Stimulated activated naive CD8-positive, alpha-beta T cell treated with anti-CD3 and anti-CD28 coated beads, Interleukin-15, amount 100 ng/mL, for 72 hours (primary cell): Measurements from ENCODE around the gene KRTAP1-1.

ENCODE experiments used
- ATAC-seq: fragments of 150-1000 bp; cut with Tn5 transposase; 2 replicates; pipeline ENCODE4 v1.10.0; 2021; ENCODE audit warnings: mild to moderate bottlenecking, moderate library complexity
- DNase-seq, 2 donors: peaks; one replicate each; pipeline ENCODE4 v3.0.0; 2021 to 2022
- H3K27ac Mint-ChIP-seq, 2 donors: one replicate each; pipeline ENCODE4 v1.8.0; 2022; ENCODE audit warnings: mild to moderate bottlenecking in 2 of 2, mixed read lengths in 2 of 2, moderate library complexity in 2 of 2
- H3K27me3 Mint-ChIP-seq: one replicate; pipeline ENCODE4 v1.8.0; 2022; ENCODE audit warnings: mixed read lengths
- H3K4me1 Mint-ChIP-seq: one replicate; pipeline ENCODE4 v1.8.0; 2022; ENCODE audit warnings: mild to moderate bottlenecking, mixed read lengths
- H3K4me3 Mint-ChIP-seq, 2 donors: one replicate each; pipeline ENCODE4 v1.8.0; 2022; ENCODE audit warnings: mild to moderate bottlenecking in 2 of 2, mixed read lengths in 2 of 2, moderate library complexity in 1 of 2
- H3K9me3 Mint-ChIP-seq, 2 donors: one replicate each; pipeline ENCODE4 v1.8.0; 2022; ENCODE audit warnings: mixed read lengths in 2 of 2

Gene KRTAP1-1

DNA sequence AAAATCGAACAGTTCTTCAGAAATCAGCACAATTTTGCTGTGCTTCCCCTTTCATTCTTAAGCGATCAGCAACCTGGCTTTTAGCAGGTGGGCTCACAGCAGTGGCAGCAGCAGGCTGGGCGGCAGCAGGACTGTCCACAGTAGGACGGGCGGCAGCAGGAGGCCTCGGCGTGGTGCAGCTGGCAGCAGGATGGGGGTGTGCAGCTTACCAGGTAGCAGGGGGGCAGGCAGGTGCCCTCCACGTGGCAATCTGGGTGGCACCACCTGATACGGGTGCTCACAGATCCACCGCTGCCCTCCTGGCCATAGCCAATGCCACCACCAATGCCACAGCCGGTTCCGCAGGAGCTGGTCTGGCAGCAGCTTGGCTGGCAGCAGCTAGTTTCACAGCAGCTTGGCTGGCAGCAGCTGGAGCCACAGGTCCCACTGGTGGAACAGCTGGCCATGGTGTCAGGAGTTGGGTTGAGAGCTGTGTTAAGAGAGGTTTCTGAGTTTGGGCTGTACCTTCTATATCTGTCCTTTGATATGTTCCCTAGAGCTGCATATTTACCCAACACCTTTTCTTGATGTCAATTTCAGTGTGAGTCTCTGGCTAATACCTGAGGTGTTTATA, 11.5 kb downstream of the KRTAP1-1 start, which contains the start of gene KRTAP1-4:
Gene KRTAP1-4, minus strand, starts transcription at position 563 of the 613 bp plus-strand sequence. Its CDS starts 117 bp downstream, at position 446.
- peaks cover 5% of the 10 kb centered on the region for H3K4me1 Mint-ChIP-seq
- ATAC-seq (no peak), DNase-seq (no peak)
- no peaks in the 10 kb centered on the region for H3K9me3 Mint-ChIP-seq
- no peak within 1 kb of the TSS for H3K27ac Mint-ChIP-seq
- no peaks in the 10 kb centered on the region for H3K27me3 Mint-ChIP-seq
- no peak within 1 kb of the TSS for H3K4me3 Mint-ChIP-seq

DNA sequence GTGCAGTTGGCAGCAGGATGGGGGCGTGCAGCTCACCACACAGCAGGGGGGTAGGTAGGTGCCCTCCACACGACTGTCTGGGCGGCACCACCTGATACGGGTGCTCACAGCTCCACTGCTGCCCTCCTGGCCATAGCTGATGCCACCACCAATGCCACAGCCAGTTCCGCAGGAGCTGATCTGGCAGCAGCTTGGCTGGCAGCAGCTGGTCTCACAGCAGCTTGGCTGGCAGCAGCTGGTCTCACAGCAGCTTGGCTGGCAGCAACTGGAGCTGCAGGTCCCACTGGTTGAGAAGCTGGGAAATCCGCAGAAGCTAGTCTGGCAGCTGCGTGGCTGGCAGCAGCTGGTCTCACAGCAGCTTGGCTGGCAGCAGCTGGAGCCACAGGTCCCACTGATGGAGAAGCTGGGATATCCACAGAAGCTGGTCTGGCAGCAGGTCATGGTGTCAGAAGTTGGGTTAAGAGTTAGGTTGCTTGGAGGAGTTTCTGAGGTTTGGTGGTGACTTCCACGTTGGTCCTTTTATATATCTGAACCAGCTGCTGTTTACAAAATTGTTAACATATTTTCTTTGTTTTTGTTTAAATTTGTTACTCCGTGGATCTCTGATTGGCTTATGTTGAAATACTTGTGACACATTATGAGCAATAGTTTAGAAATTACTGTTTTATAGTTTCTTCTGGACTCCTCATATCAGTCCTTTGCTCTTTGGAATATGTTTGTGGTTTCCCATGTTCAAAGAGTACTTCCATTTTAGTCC, 14.4 kb downstream of the KRTAP1-1 start, which contains the start of gene KRTAP1-5:
Gene KRTAP1-5, minus strand, starts transcription at position 494 of the 757 bp plus-strand sequence. Its CDS starts 53 bp downstream, at position 441.
- H3K4me3 Mint-ChIP-seq: no peak within 1 kb of the TSS
- peaks cover 7% of the 10 kb centered on the region for H3K4me1 Mint-ChIP-seq
- no peaks in the 10 kb centered on the region for H3K9me3 Mint-ChIP-seq
- DNase-seq: no peak
- H3K27ac Mint-ChIP-seq: no peak within 1 kb of the TSS
- no peak for ATAC-seq
- no peaks in the 10 kb centered on the region for H3K27me3 Mint-ChIP-seq

DNA sequence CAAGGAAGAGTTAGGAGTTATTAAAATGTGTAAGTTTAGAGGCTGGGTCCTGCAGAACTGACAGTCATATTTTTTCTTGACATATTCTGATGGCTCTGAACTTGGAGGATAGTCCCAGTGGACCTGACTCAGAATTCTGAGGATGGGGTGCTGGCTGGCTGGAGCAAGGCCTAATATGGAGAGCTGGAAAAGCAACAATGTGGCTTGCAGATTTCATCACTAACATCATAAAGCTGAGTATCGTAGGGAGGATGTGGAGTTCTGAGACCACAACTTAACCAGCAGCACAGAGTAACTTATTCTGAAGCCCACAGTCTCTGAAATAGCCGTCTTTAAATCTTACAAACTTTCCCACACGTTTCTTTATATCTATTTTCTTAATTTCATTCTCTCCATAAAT, 16.6 kb downstream of the KRTAP1-1 start:
- DNase-seq (no peak), ATAC-seq (no peak)
- peaks cover 7% of the 10 kb centered on the region for H3K4me1 Mint-ChIP-seq
- no peaks in the 10 kb centered on the region for H3K9me3 Mint-ChIP-seq
- no peak overlapping the region for H3K4me3 Mint-ChIP-seq
- H3K27ac Mint-ChIP-seq: no peak overlapping the region
- H3K27me3 Mint-ChIP-seq: no peaks in the 10 kb centered on the region

DNA sequence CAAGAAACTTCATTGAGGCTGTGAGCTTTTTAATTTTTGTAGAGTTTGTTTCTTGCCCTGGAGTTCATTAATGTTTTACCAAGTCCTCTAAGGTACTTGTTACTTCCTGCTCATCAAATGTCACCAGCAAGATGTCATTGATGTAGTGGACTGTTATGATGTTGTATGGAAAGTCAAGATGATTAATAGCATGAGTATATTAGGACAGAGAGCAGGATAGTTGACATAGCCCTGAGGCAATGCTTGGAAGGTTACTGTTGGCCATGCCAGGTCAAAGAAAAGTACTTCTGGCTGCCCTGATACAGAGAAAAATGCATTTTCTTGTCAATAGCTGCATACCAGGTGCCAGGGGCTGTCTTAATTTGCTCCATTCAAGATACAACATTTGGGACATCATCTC, 20.9 kb downstream of the KRTAP1-1 start:
- no peak for ATAC-seq
- no peaks in the 10 kb centered on the region for H3K9me3 Mint-ChIP-seq

DNA sequence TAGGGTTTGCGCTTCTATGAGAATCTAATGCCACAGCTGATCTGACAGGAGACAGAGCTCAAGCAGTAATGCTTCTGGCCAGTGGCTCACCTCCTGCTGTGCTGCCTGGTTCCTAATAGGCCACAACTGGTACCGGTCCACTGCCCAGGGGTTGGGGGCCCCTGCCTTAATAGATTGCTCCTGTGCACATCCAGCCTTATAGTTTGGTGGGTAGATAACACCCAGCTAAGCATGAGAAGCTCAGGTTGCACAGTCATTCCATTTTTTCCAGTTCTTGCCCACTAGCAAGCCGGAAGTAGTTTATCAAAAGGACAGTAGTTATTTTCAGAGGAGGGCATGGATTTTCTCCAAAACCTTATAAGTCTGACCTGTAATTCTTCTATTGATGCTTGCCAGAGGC, 21.8 kb downstream of the KRTAP1-1 start:
- no peak for DNase-seq
- H3K4me3 Mint-ChIP-seq: no peak overlapping the region
- ATAC-seq: no peak
- H3K4me1 Mint-ChIP-seq: no peaks in the 10 kb centered on the region
- H3K27ac Mint-ChIP-seq: no peak overlapping the region
- H3K27me3 Mint-ChIP-seq: no peaks in the 10 kb centered on the region
- H3K9me3 Mint-ChIP-seq: no peaks in the 10 kb centered on the region

More for the DNA sequence above, 20.9 kb downstream of the KRTAP1-1 start:
- no peak for DNase-seq
- peaks cover 7% of the 10 kb centered on the region for H3K4me1 Mint-ChIP-seq
- no peaks in the 10 kb centered on the region for H3K27me3 Mint-ChIP-seq
- no peak overlapping the region for H3K27ac Mint-ChIP-seq
- H3K4me3 Mint-ChIP-seq: no peak overlapping the region

DNA sequence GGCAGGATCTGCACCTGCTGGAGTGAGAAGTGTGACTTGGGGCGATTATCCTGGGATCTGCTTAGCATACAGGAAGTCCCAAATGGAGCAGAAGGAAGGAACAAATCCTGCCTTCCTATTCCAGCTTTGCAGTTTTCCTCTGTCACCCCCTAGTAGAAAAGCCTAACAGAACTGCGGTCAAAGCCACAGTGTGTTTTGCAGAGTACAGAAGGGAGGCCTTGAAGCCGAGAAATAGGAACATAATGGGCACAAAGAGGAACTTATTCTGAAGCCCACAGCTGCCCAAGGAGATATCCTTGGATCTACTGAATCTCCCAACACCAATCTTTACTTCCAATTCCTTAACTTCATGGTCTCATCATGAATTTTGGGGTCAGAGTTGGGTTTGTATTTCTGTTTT, 22.7 kb downstream of the KRTAP1-1 start:
- H3K4me1 Mint-ChIP-seq: no peaks in the 10 kb centered on the region
- H3K4me3 Mint-ChIP-seq: no peak overlapping the region
- no peaks in the 10 kb centered on the region for H3K9me3 Mint-ChIP-seq
- H3K27me3 Mint-ChIP-seq: no peaks in the 10 kb centered on the region
- ATAC-seq: no peak
- no peak for DNase-seq
- H3K27ac Mint-ChIP-seq: no peak overlapping the region

DNA sequence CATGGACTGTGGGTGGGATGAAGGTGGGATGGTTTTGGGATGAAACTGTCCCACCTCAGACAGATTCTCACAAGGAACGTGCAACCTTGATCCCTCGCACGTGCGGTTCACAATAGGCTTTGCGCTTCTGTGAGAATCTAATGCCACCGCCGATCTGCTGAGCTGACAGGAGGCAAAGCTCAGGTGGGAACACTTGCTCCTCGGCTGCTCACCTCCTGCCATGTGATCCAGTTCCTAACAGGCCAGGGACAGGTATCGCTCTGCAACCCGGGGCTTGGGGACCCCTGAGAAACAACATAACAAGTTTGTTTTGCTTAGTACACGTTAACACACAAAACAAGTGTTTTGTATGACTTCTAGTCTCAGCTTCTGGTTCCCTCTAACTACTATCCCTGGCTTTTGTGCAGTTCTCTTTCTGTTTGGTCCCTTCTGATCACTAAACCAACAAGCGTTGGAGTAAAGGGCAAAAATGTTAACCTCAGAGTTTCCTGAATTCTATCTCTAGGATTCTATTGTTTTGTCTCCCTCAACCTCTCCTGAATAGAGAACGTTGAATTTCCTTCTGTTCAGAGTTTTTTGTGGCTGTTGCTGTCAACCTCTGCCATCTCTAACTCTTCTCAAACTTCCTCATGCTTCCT, 24.6 kb downstream of the KRTAP1-1 start:
- no peak for ATAC-seq
- H3K27ac Mint-ChIP-seq: no peak overlapping the region
- H3K9me3 Mint-ChIP-seq: no peaks in the 10 kb centered on the region

DNA sequence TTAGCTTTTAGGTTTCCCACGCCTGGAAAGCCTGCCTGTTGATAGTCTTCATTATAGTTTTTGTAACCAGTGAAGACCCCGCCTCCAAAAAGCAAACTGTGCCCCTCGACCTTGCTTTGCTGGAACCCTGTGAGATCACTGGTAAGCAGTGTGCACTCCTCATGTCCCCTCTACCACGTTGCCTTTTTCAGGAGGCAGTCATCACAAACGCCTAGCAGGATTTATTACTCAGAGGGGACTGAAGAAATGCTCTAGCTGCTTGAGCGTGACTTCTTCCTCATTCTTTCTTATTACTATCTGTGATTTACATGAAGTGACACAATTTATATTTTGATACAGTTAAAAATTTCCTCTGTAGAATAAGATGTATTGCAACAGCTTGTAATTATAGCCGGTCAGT, 25.8 kb downstream of the KRTAP1-1 start:
- H3K27ac Mint-ChIP-seq: no peak overlapping the region
- H3K4me3 Mint-ChIP-seq: no peak overlapping the region
- DNase-seq: no peak
- no peak for ATAC-seq
- H3K4me1 Mint-ChIP-seq: no peaks in the 10 kb centered on the region
- H3K9me3 Mint-ChIP-seq: no peaks in the 10 kb centered on the region
- H3K27me3 Mint-ChIP-seq: no peaks in the 10 kb centered on the region

More for the DNA sequence above, 24.6 kb downstream of the KRTAP1-1 start:
- H3K4me1 Mint-ChIP-seq: no peaks in the 10 kb centered on the region
- no peak for DNase-seq
- no peak overlapping the region for H3K4me3 Mint-ChIP-seq
- H3K27me3 Mint-ChIP-seq: no peaks in the 10 kb centered on the region

DNA sequence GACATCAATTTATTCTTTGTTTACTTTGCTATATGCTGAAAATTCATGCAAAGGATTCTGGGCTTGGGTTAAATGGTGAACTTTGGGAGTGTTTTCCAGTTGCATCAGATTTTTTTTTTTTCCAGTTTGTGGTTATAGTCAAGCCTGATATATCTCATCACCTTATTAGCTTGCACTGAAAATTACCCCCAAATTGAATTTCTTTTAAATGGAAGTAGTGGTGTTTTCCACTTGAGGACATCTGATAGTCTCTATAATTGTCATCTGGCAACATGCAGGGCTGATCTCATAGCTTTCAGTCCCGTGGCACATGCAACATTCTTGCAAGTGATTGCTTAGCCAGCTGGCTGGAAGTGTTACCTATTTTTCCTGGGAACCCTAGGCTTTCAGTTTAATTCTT, 27.6 kb downstream of the KRTAP1-1 start:
- no peak for DNase-seq
- Mint-ChIP-seq H3K27ac (no peak overlapping the region), H3K4me3 (no peak overlapping the region)

DNA sequence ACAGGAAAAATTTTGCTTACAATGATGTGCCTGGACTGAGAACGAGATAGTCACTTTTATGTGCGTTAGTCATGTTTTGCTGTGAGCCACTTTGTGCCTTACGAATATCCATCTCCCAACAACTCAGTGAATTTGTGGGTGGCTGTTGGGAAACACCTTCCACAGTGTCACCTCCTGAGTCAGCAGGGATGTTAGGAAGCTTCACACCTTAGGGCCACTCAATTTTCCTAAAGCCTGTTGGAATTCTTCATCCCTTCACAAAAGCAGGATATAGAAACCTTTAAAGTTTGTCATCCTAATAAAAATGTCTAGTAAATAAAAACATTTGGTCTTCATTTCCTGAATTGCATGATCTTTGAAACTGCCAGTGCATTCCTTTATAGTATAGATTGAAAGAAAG, 28.1 kb downstream of the KRTAP1-1 start:
- H3K9me3 Mint-ChIP-seq: no peaks in the 10 kb centered on the region
- ATAC-seq: no peak

More for the DNA sequence above, 27.6 kb downstream of the KRTAP1-1 start:
- ATAC-seq: no peak
- no peaks in the 10 kb centered on the region for H3K4me1 Mint-ChIP-seq
- H3K9me3 Mint-ChIP-seq: no peaks in the 10 kb centered on the region
- H3K27me3 Mint-ChIP-seq: no peaks in the 10 kb centered on the region

DNA sequence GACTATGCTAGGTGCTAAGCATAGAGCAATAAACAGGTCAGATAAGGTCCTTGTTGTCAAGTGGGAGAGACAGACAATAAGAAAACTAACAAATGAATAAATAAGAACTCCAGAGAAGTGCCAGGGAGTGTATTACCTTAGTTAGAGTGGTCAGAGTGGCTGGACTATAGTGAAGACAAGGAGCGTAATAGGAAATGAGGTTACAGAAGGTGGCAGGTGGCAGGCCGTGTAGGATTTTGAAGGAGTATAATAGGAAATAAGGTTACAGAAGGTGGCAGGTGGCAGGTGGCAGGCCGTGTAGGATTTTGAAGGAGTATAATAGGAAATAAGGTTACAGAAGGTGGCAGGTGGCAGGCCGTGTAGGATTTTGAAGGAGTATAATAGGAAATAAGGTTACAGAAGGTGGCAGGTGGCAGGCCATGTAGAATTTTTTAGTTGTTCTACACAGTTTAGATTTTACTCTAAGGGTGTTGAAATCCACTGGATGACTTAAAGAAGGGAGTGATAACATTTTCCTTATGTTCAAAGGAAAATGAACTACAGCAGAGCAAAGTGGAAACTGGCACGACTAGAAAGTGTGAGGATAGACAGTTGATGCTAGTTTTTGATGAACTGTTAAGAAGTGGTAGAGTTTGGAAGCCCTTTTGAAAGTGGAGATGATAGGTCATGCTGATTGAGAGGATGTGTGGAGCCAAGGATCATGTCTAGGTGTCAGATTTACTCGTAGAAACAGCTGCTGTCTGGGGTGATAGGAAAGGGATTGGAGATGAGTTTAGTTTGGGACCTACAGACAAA, 28.7 kb downstream of the KRTAP1-1 start:
- Mint-ChIP-seq H3K4me1 (no peaks in the 10 kb centered on the region), H3K27ac (no peak overlapping the region), H3K4me3 (no peak overlapping the region), H3K27me3 (no peaks in the 10 kb centered on the region), H3K9me3 (no peaks in the 10 kb centered on the region)
- ATAC-seq: no peak
- no peak for DNase-seq

More for the DNA sequence above, 28.1 kb downstream of the KRTAP1-1 start:
- Mint-ChIP-seq H3K4me1 (no peaks in the 10 kb centered on the region), H3K4me3 (no peak overlapping the region), H3K27me3 (no peaks in the 10 kb centered on the region), H3K27ac (no peak overlapping the region)
- DNase-seq: no peak

DNA sequence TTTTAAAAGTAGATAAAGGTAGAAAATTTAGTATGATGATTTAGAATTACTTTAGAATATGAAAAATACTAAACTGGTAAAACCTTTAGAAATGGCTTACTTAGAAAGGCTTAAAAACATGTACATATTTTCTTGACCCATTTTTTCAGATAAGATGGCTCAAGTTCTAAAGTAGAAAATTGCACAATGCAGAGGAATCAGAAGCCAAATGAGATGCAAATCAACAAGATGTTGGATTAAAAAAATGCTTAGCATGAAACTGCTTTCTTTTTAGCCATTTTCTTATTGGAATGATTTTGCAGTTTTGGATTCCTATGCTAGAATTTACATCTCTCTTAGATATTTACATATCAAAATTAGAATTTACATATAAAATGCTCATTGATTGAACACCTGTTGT, 30.8 kb downstream of the KRTAP1-1 start:
- ATAC-seq: no peak
- Mint-ChIP-seq H3K9me3 (no peaks in the 10 kb centered on the region), H3K27me3 (no peaks in the 10 kb centered on the region), H3K4me1 (no peaks in the 10 kb centered on the region), H3K4me3 (no peak overlapping the region), H3K27ac (no peak overlapping the region)
- DNase-seq: no peak

DNA sequence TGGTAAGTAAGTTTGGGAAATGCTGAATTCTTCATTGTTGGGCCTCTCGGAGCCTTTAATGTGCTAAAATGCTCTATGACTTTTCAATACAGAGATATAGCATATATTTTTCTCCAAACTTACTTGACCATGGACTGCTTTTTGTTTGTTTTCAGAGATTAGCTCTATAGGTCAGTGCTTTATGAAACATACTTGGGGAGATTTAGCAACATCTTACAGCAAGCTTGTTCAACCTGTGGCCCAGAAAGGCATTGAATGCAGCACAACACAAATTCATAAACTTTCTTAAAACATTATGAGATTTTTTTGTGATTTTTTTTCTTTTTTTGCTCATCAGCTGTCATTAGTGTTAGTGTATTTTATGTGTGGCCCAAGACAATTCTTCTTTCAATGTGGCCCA, 31.3 kb downstream of the KRTAP1-1 start:
- Mint-ChIP-seq H3K27ac (no peak overlapping the region), H3K9me3 (no peaks in the 10 kb centered on the region), H3K27me3 (no peaks in the 10 kb centered on the region), H3K4me3 (no peak overlapping the region), H3K4me1 (no peaks in the 10 kb centered on the region)
- ATAC-seq (no peak), DNase-seq (no peak)

DNA sequence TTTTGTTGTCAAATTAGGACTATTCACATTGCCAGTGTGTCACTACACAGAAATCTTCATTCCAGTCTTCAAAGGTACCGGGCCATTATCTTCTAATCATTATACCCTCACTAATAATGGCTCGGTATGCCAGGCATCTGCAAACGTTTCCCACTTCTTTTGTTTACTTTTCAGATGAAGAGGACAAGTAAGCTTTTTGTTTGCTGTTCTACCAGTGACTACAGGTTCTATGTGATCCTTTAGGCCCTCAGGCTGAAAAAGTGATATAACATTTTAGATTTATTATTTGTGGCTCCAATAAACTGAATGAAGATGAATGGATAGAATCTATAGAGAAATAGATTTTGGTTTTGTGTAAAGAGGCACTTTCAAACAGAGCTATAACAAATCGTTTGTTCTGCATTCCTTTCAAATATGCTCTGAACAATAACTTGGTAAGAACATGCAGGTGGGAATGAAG, 31.9 kb downstream of the KRTAP1-1 start:
- no peaks in the 10 kb centered on the region for H3K27me3 Mint-ChIP-seq
- H3K4me3 Mint-ChIP-seq: no peak overlapping the region
- H3K27ac Mint-ChIP-seq: no peak overlapping the region
- no peak for DNase-seq
- no peaks in the 10 kb centered on the region for H3K9me3 Mint-ChIP-seq
- ATAC-seq: no peak
- no peaks in the 10 kb centered on the region for H3K4me1 Mint-ChIP-seq

DNA sequence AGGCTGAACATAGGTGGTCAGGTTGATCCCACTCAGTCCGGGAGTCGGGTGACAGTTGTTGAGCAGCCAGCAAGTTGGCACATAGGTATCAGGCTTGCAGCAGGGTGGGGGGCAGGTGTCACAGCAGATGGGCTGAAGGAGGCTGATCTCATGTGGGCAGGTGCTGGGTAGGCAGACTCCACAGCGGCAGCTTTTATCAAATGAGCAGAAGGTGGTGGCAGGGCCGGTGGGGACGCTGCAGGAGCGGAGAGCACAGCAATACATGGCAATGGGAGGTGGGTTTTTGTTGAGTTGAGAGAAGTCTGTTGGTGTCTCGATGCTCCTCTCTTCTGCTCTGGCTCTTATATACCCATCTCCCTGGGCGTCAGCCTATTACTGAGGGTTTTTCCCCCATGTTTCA, 32.4 kb downstream of the KRTAP1-1 start, which contains the start of gene KRTAP3-1:
Gene KRTAP3-1, minus strand, starts transcription at position 318 of the 400 bp plus-strand sequence. Its CDS starts 54 bp downstream, at position 264.
- Mint-ChIP-seq H3K4me3 (no peak within 1 kb of the TSS), H3K27ac (no peak within 1 kb of the TSS), H3K27me3 (no peaks in the 10 kb centered on the region), H3K9me3 (no peaks in the 10 kb centered on the region), H3K4me1 (no peaks in the 10 kb centered on the region)
- DNase-seq (no peak), ATAC-seq (no peak)
